Skin epidermis (tissue), 12 donors: Measurements from ENCODE around the gene GRIP1.

Experiments used
- H3K27ac ChIP-seq, 21 experiments: fragments of 200-600 bp; sonication (generic) in 11 of 21; one replicate each; pipeline ENCODE4 v1.5.0; 2020; ENCODE audit warnings: mild to moderate bottlenecking in 3 of 21, inconsistent platforms in 2 of 21, moderate library complexity in 2 of 21
- H3K4me3 ChIP-seq, 7 experiments: fragments of 200-600 bp; sonication (generic) in 2 of 7; one replicate each; pipeline ENCODE4 v1.5.0; 2020; ENCODE audit warnings: inconsistent platforms in 2 of 7, mild to moderate bottlenecking in 2 of 7, moderate library complexity in 1 of 7

Gene GRIP1

GRCh38 chr12:66309606-66310005 is 369.3 kb downstream of the GRIP1 start:
- no peak overlapping the region for H3K27ac ChIP-seq
- no peak overlapping the region for H3K4me3 ChIP-seq

GRCh38 chr12:66304296-66304900 is 374.5 kb downstream of the GRIP1 start:
- peak overlapping the region in 6 of 21 experiments; percentile 8 to 91 (median 54) for H3K27ac ChIP-seq
- H3K4me3 ChIP-seq, result peak overlapping the region in 1 of 7 experiments; percentile 57

GRCh38 chr12:66303316-66303804 is 375.5 kb downstream of the GRIP1 start:
- Histone ChIP-seq H3K4me3 (peak overlapping the region; percentile 57 to 80 (median 66)), H3K27ac (peak overlapping the region in 10 of 21 experiments; percentile 6 to 91 (median 76))

GRCh38 chr12:66302827-66303169 is 376.1 kb downstream of the GRIP1 start:
- peak overlapping the region; percentile 51 to 91 (median 84) for H3K27ac ChIP-seq

GRCh38 chr12:66301944-66302826 is 376.7 kb downstream of the GRIP1 start, which contains the start of gene HELB:
HELB (plus strand) TSS chr12:66302493; CDS start chr12:66302604, 111 bp downstream.
- Histone ChIP-seq H3K4me3 (peak within 1 kb of the TSS; percentile 57 to 80 (median 66)), H3K27ac (peak within 1 kb of the TSS; percentile 51 to 91 (median 84))

More at GRCh38 chr12:66302827-66303169, 376.1 kb downstream of the GRIP1 start:
- H3K4me3 ChIP-seq, result peak overlapping the region; percentile 57 to 80 (median 66)

- Histone ChIP-seq H3K4me3 (no peak overlapping the region), H3K27ac (no peak overlapping the region)
Measured at GRCh38 chr12:66297923-66298322, 381.0 kb downstream of the GRIP1 start.
